Sigmoid colon (tissue), 7 donors: ENCODE results near the gene IGF2BP3. TPM values are rescaled to one million over a fixed set of nuclear protein-coding genes. Genes with fewer than 3 reads are reported as not detected.

Experiments used
- DNase-seq: peaks from one replicate; pipeline ENCODE4 v3.0.0-alpha.2; 2019
- H3K27ac ChIP-seq, 4 donors: fragments of 200-600 bp; sonication (generic); one replicate each; pipeline ENCODE4 v1.5.1; 2016 to 2019; ENCODE audit warnings: mild to moderate bottlenecking in 1 of 4
- H3K27me3 ChIP-seq, 3 donors: fragments of 200-600 bp; sonication (generic); one replicate each; pipeline ENCODE4 v1.5.1; 2019; ENCODE audit warnings: mild to moderate bottlenecking in 1 of 3
- H3K36me3 ChIP-seq, 4 donors: fragments of 200-600 bp; sonication (generic); one replicate each; pipeline ENCODE4 v1.5.1; 2016 to 2019
- H3K4me1 ChIP-seq, 4 donors: fragments of 200-600 bp; sonication (generic); one replicate each; pipeline ENCODE4 v1.5.1; 2017 to 2019
- H3K4me3 ChIP-seq, 4 donors: fragments of 200-600 bp; sonication (generic); one replicate each; pipeline ENCODE4 v1.5.1; 2017 to 2019; ENCODE audit warnings: mild to moderate bottlenecking in 2 of 4, moderate library complexity in 1 of 4
- H3K9me3 ChIP-seq, 4 donors: fragments of 200-600 bp in 3 of 4; sonication (generic) in 3 of 4; one replicate each; pipeline versions ENCODE4 v1.5.1 to v1.6.1; 2013 to 2019
- EP300 ChIP-seq, 4 donors: sonication (generic); formaldehyde crosslinking; IDR thresholded peaks; one replicate each; pipeline ENCODE4 v1.6.1; 2017; ENCODE audit warnings: antibody characterized with exemption in 4 of 4
- POLR2A ChIP-seq, 2 donors: fragments of 450-650 bp; IDR thresholded peaks; one replicate each; pipeline ENCODE4 v1.6.1; 2016; ENCODE audit warnings: antibody characterized with exemption in 2 of 2, mild to moderate bottlenecking in 2 of 2, moderate library complexity in 2 of 2
- POLR2AphosphoS5 ChIP-seq, 4 donors: sonication (generic); formaldehyde crosslinking; IDR thresholded peaks; one replicate each; pipeline ENCODE4 v1.6.1; 2017; ENCODE audit warnings: antibody characterized with exemption in 4 of 4
- WGBS, 2 donors: extraction: QIAGEN DNeasy Blood & Tissue Kit; methylation state at CpG; one replicate each; pipeline ENCODE4 v1.1.7; 2013; 5-methylcytosine and 5-hydroxymethylcytosine counted together
- intact Hi-C: fragments of 100-400 bp; cut with DNase I; formaldehyde crosslinking; loops from one replicate; pipeline ENCODE4 v1.15.1; 2023
- polyA plus RNA-seq, 3 donors: library from polyadenylated mRNA; stranded (reverse); fragments of 200-250 nt; gene quantifications; one replicate each; pipeline ENCODE4 v1.2.3, GENCODE V29; 2013
- total RNA-seq, 4 donors: library from RNA; depleted of rRNA; stranded (reverse); fragments of >200 nt; gene quantifications; one replicate each; pipeline ENCODE4 v1.1.0, GENCODE V29; 2016
- TF ChIP-seq, protein P1 (sequence below), 4 experiments: fragments of 450-650 bp in 3 of 4; fragments of 200-600 bp in 1 of 4; IDR thresholded peaks; one replicate each; pipeline ENCODE4 v1.5.1; 2016 to 2019; ENCODE audit warnings: antibody characterized with exemption in 4 of 4, mild to moderate bottlenecking in 3 of 4, moderate library complexity in 2 of 4
- donor health status: healthy with polysubstance abuse.
- donor health status: Bipolar disorder and iron deficiency.
- donor health status: healthy.

The IGF2BP3 gene
- total and polyA plus RNA-seq, 7 donors, result under 0.01 to 1.9 (median 1.2) TPM; not detected in 2

DNA sequence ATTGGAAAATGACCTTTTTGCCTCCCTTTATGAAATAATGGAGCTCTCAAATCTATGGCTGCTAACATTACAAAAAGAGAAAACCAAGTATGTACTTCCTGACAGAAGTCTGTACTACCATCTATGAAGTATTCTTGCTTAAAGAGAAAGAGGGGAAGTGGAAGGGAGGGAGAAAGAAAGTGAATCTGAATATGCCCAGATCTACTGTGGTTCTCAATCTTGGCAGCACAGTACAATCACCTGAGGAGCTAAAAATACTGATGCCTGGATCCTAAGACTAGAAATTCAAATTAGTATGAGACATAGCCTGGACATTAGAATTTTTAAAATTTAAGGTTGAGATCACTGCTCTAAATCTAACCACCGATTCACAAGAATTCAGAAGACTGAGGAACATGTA is 85.2 kb downstream of the IGF2BP3 start:
- 94 to 95% methylated on average over 1 of the region's 1 CpG for whole genome bisulfite sequencing, 2 donors
- no peak for DNase-seq
- no peaks in the 10 kb centered on the region for H3K9me3 ChIP-seq
- no peak overlapping the region for H3K27ac ChIP-seq
- no peaks in the 10 kb centered on the region for H3K36me3 ChIP-seq
- no peaks in the 10 kb centered on the region for H3K27me3 ChIP-seq
- H3K4me3 ChIP-seq, result no peak overlapping the region
- peaks cover 0 to 1% (median 0%) of the 10 kb centered on the region in 4 donors for H3K4me1 ChIP-seq
- intact Hi-C loops, result no loop called here
- no peak for TF ChIP-seq POLR2AphosphoS5 (IDR thresholded peaks at IDR 0.05)
- TF ChIP-seq, protein P1, sequence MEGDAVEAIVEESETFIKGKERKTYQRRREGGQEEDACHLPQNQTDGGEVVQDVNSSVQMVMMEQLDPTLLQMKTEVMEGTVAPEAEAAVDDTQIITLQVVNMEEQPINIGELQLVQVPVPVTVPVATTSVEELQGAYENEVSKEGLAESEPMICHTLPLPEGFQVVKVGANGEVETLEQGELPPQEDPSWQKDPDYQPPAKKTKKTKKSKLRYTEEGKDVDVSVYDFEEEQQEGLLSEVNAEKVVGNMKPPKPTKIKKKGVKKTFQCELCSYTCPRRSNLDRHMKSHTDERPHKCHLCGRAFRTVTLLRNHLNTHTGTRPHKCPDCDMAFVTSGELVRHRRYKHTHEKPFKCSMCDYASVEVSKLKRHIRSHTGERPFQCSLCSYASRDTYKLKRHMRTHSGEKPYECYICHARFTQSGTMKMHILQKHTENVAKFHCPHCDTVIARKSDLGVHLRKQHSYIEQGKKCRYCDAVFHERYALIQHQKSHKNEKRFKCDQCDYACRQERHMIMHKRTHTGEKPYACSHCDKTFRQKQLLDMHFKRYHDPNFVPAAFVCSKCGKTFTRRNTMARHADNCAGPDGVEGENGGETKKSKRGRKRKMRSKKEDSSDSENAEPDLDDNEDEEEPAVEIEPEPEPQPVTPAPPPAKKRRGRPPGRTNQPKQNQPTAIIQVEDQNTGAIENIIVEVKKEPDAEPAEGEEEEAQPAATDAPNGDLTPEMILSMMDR (IDR thresholded peaks at IDR 0.05), result no peak
- no peak for TF ChIP-seq POLR2A (IDR thresholded peaks at IDR 0.05)
- TF ChIP-seq EP300 (IDR thresholded peaks at IDR 0.05), result no peak

DNA sequence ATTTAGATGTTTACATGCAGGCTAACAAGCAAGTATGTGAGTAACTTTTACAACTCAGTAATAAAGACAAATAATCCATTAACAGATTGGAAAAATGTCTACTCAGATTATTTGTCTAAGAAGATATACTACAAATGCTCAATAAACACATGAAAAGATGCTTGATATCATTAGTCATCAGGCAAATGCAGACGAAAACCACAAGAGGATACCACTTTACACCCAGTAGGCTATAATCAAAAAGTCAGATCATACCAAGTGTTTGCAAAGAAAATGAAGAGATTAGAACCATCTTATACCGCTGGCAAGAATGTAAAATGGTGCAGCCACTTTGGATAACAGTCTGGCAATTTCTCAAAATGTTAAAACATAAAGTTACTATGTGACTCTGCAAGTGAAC is 87.1 kb downstream of the IGF2BP3 start:
- 78 to 80% methylated on average over 2 of the region's 2 CpGs for WGBS, 2 donors
- Histone ChIP-seq H3K9me3 (no peaks in the 10 kb centered on the region), H3K27ac (no peak overlapping the region), H3K27me3 (no peaks in the 10 kb centered on the region), H3K4me1 (no peaks in the 10 kb centered on the region), H3K4me3 (no peak overlapping the region), H3K36me3 (no peaks in the 10 kb centered on the region)
- intact Hi-C loops, result no loop called here
- no peak for DNase-seq
- TF ChIP-seq EP300 (IDR thresholded peaks at IDR 0.05), result no peak
- TF ChIP-seq POLR2A (IDR thresholded peaks at IDR 0.05), result no peak
- no peak for TF ChIP-seq POLR2AphosphoS5 (IDR thresholded peaks at IDR 0.05)
- TF ChIP-seq, protein P1 (IDR thresholded peaks at IDR 0.05), result no peak

DNA sequence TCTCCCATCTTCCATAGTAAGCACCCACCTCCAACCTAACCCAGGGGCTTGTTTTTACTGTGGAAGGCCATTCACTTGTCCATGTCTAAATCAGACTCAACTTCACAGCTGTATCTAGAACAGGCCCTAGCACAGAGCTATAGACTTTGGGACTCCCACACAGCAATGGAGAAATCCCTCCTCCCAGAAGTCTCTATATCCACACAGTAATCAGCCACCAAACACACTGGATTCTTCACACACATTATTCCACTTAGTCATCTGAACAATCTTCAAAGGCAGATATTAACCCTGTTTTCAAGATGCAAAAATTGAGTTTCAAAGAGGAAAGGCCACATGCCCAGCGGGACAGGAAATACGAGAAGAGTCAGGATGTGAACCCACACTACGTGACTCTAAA is 89.3 kb downstream of the IGF2BP3 start:
- Histone ChIP-seq H3K27me3 (no peaks in the 10 kb centered on the region), H3K9me3 (no peaks in the 10 kb centered on the region), H3K27ac (no peak overlapping the region), H3K4me3 (no peak overlapping the region), H3K36me3 (no peaks in the 10 kb centered on the region), H3K4me1 (no peaks in the 10 kb centered on the region)
- WGBS, 2 donors, result 72 to 88% methylated on average over 3 of the region's 3 CpGs
- no peak for TF ChIP-seq EP300 (IDR thresholded peaks at IDR 0.05)
- TF ChIP-seq, protein P1 (IDR thresholded peaks at IDR 0.05), result no peak
- TF ChIP-seq POLR2AphosphoS5 (IDR thresholded peaks at IDR 0.05), result no peak
- TF ChIP-seq POLR2A (IDR thresholded peaks at IDR 0.05), result no peak
- intact Hi-C loops, result no loop called here
- no peak for DNase-seq

DNA sequence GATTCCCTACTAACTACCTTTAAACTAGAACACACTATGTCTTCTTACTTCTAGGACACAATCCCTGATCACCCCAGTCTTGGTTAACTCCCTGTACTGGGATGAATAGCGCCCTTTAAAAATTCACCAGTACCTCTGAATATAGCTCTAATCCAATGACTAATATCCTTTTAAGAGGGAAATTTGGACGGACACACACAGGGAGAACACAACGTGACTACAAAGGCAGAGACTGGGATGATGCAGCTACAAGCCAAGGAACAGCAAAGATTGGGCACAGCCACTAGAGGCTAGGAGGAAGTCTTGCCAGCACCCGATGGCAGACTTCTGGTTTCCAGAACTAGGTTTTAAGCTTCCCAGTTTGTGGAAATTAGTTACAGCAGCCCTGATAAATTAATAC is 89.7 kb downstream of the IGF2BP3 start:
- no peaks in the 10 kb centered on the region for H3K4me1 ChIP-seq
- no peak for DNase-seq
- H3K9me3 ChIP-seq, result no peaks in the 10 kb centered on the region
- H3K27ac ChIP-seq, result no peak overlapping the region
- 88 to 92% methylated on average over 4 of the region's 4 CpGs for WGBS, 2 donors
- intact Hi-C loops, result no loop called here
- H3K4me3 ChIP-seq, result no peak overlapping the region
- no peaks in the 10 kb centered on the region for H3K36me3 ChIP-seq
- no peak for TF ChIP-seq POLR2A (IDR thresholded peaks at IDR 0.05)
- no peaks in the 10 kb centered on the region for H3K27me3 ChIP-seq

DNA sequence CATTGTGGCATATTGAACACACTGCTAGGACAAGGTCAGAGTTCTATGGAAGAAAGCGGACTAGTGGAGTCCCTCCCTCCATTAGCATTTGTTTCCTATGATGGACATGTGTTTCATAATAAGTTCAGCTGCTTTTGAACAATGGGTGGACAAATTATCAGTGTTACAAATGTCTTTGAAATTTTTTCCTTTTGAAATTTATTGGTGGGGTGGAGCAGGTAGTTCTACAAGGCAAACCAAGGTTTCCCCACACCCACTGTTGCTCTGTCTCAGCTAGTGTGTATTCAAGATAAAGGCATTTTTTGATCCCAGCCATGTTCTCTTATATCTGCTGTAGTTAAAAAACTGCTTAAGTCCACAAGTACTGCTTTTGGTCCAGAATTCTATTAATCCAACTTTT is 91.3 kb downstream of the IGF2BP3 start:
- no peak for TF ChIP-seq EP300 (IDR thresholded peaks at IDR 0.05)
- TF ChIP-seq, protein P1 (IDR thresholded peaks at IDR 0.05), result no peak
- TF ChIP-seq POLR2A (IDR thresholded peaks at IDR 0.05), result no peak
- TF ChIP-seq POLR2AphosphoS5 (IDR thresholded peaks at IDR 0.05), result no peak
- Histone ChIP-seq H3K4me3 (no peak overlapping the region), H3K9me3 (no peaks in the 10 kb centered on the region), H3K27me3 (no peaks in the 10 kb centered on the region), H3K36me3 (no peaks in the 10 kb centered on the region), H3K27ac (no peak overlapping the region), H3K4me1 (no peaks in the 10 kb centered on the region)
- WGBS, 2 donors, result 98% methylated on average over 1 of the region's 1 CpG
- intact Hi-C loops, result no loop called here
- no peak for DNase-seq
